SK-N-SH treated with all-trans-retinoic acid at 6 μM for 48 hours (cell line): Measurements from ENCODE around the gene PTH.

Source experiments
- ATAC-seq: fragments of 200-7000 bp; cut with Tn5 transposase; 3 replicates; pipeline ENCODE4 v1.9.1; 2020; ENCODE audit warnings: mild to moderate bottlenecking, moderate library complexity
- ARNTL ChIP-seq: fragments of 450-650 bp; formaldehyde crosslinking; IDR thresholded peaks from 2 replicates; pipeline ENCODE4 v1.5.0; 2020; ENCODE audit warnings: low read depth, mild to moderate bottlenecking, moderate library complexity, borderline replicate concordance
- BACH2 ChIP-seq: fragments of 250-450 bp; sonication (Bioruptor Pico); IDR thresholded peaks from 2 replicates; pipeline ENCODE4 v1.9.0; 2021; ENCODE audit warnings: mild to moderate bottlenecking, borderline replicate concordance
- CSDC2 ChIP-seq: fragments of 250-450 bp; sonication (Bioruptor Pico); IDR thresholded peaks from 2 replicates; pipeline ENCODE4 v1.5.0; 2020; ENCODE audit warnings: mild to moderate bottlenecking, moderate library complexity
- ESRRG ChIP-seq: fragments of 250-450 bp; sonication (Bioruptor Pico); IDR thresholded peaks from 2 replicates; pipeline ENCODE4 v1.6.1; 2021; ENCODE audit warnings: mild to moderate bottlenecking
- GLIS3 ChIP-seq: fragments of 250-450 bp; sonication (Bioruptor Pico); IDR thresholded peaks from 2 replicates; pipeline ENCODE4 v1.5.0; 2020; ENCODE audit warnings: mild to moderate bottlenecking, moderate library complexity
- ISL1 ChIP-seq: fragments of 250-450 bp; sonication (Bioruptor Pico); IDR thresholded peaks from 2 replicates; pipeline ENCODE4 v2.1.2; 2022; ENCODE audit warnings: mild to moderate bottlenecking, moderate library complexity
- OSR1 ChIP-seq: fragments of 250-450 bp; sonication (Bioruptor Pico); IDR thresholded peaks from 2 replicates; pipeline ENCODE4 v1.8.0; 2022; ENCODE audit warnings: moderate library complexity, mild to moderate bottlenecking, inconsistent platforms
- PATZ1 ChIP-seq: fragments of 250-450 bp; sonication (Bioruptor Pico); IDR thresholded peaks from 2 replicates; pipeline ENCODE4 v1.8.0; 2020; ENCODE audit warnings: mild to moderate bottlenecking, moderate library complexity, borderline replicate concordance
- POU6F1 ChIP-seq: fragments of 250-450 bp; sonication (Bioruptor Pico); IDR thresholded peaks from 2 replicates; pipeline ENCODE4 v1.8.0; 2021; ENCODE audit warnings: low read depth, mild to moderate bottlenecking, moderate library complexity, borderline replicate concordance
- PPARA ChIP-seq: fragments of 250-450 bp; sonication (Bioruptor Pico); IDR thresholded peaks from 2 replicates; pipeline ENCODE4 v1.5.0; 2020; ENCODE audit warnings: mild to moderate bottlenecking, borderline replicate concordance
- RARB ChIP-seq: fragments of 250-450 bp; sonication (Bioruptor Pico); IDR thresholded peaks from 2 replicates; pipeline ENCODE4 v1.8.0; 2021; ENCODE audit warnings: mild to moderate bottlenecking, moderate library complexity
- SNAI2 ChIP-seq: fragments of 250-450 bp; sonication (Bioruptor Pico); IDR thresholded peaks from 2 replicates; pipeline ENCODE4 v1.5.0; 2020; ENCODE audit warnings: mild to moderate bottlenecking, moderate library complexity
- TCF4 ChIP-seq: fragments of 250-450 bp; sonication (Bioruptor Pico); IDR thresholded peaks from 2 replicates; pipeline ENCODE4 v1.8.0; 2021; ENCODE audit warnings: mild to moderate bottlenecking, moderate library complexity, borderline replicate concordance
- TOX ChIP-seq: fragments of 250-450 bp; sonication (Bioruptor Pico); IDR thresholded peaks from 2 replicates; pipeline ENCODE4 v1.8.0; 2021; ENCODE audit warnings: mild to moderate bottlenecking, moderate library complexity, borderline replicate concordance
- TSHZ2 ChIP-seq: fragments of 250-450 bp; sonication (Bioruptor Pico); IDR thresholded peaks from 2 replicates; pipeline ENCODE4 v1.5.0; 2020; ENCODE audit warnings: mild to moderate bottlenecking, moderate library complexity
- ZC3H10 ChIP-seq: fragments of 250-450 bp; sonication (Bioruptor Pico); IDR thresholded peaks from 2 replicates; pipeline ENCODE4 v1.5.1; 2021; ENCODE audit warnings: mild to moderate bottlenecking, moderate library complexity
- ZFP3 ChIP-seq: fragments of 250-450 bp; sonication (Bioruptor Pico); IDR thresholded peaks from 2 replicates; pipeline ENCODE4 v1.5.0; 2020; ENCODE audit warnings: mild to moderate bottlenecking, moderate library complexity
- ZFP30 ChIP-seq: fragments of 450-650 bp; formaldehyde crosslinking; IDR thresholded peaks from 2 replicates; pipeline ENCODE4 v1.5.0; 2022; ENCODE audit warnings: mild to moderate bottlenecking, moderate library complexity
- ZNF565 ChIP-seq: fragments of 450-650 bp; formaldehyde crosslinking; conservative IDR thresholded peaks from 2 replicates; pipeline ENCODE4 v1.5.0; 2020; ENCODE audit warnings: low read depth, mild to moderate bottlenecking, moderate library complexity
- ZNF8 ChIP-seq: fragments of 450-650 bp; formaldehyde crosslinking; IDR thresholded peaks from 2 replicates; pipeline ENCODE4 v1.5.0; 2020; ENCODE audit warnings: mild to moderate bottlenecking, moderate library complexity

The PTH gene

GRCh38 chr11:13535819-13536218, 40.0 kb upstream of the PTH start:
- no peak for ATAC-seq
- TF ChIP-seq PPARA (CRISPR knock-in tag) (no peak), TOX (CRISPR knock-in tag) (no peak), ZFP3 (CRISPR knock-in tag) (no peak), ISL1 (CRISPR knock-in tag) (no peak), TCF4 (CRISPR knock-in tag) (no peak), ZFP30 (no peak), ZNF8 (no peak), GLIS3 (CRISPR knock-in tag) (no peak)

- no peak for ATAC-seq
- TF ChIP-seq ZNF565 (CRISPR knock-in tag) (no peak), BACH2 (CRISPR knock-in tag) (no peak), PATZ1 (no peak), TSHZ2 (CRISPR knock-in tag) (no peak), TCF4 (CRISPR knock-in tag) (no peak), TOX (CRISPR knock-in tag) (no peak), OSR1 (no peak), POU6F1 (CRISPR knock-in tag) (no peak), ZNF8 (no peak), CSDC2 (CRISPR knock-in tag) (no peak), ZFP30 (no peak), ARNTL (no peak), PPARA (CRISPR knock-in tag) (no peak), ISL1 (CRISPR knock-in tag) (no peak), SNAI2 (CRISPR knock-in tag) (no peak)
These were observed 38.6 kb upstream of the PTH start for GRCh38 chr11:13534358-13534757.

- TF ChIP-seq RARB: no peak
- no peak for TF ChIP-seq TOX (CRISPR knock-in tag)
- no peak for TF ChIP-seq POU6F1 (CRISPR knock-in tag)
- TF ChIP-seq ARNTL: no peak
- TF ChIP-seq ZFP3 (CRISPR knock-in tag): no peak
- TF ChIP-seq ESRRG (CRISPR knock-in tag): no peak
- no peak for TF ChIP-seq ISL1 (CRISPR knock-in tag)
- TF ChIP-seq PPARA (CRISPR knock-in tag): no peak
- TF ChIP-seq BACH2 (CRISPR knock-in tag): no peak
- no peak for TF ChIP-seq ZC3H10 (CRISPR knock-in tag)
- TF ChIP-seq SNAI2 (CRISPR knock-in tag): no peak
- TF ChIP-seq ZFP30: no peak
- no peak for ATAC-seq
These were observed 29.5 kb upstream of the PTH start for GRCh38 chr11:13525257-13525656.

- no peak for ATAC-seq
- TF ChIP-seq POU6F1 (CRISPR knock-in tag) (no peak), ZC3H10 (CRISPR knock-in tag) (no peak), SNAI2 (CRISPR knock-in tag) (no peak)
- TF ChIP-seq, all 23 proteins: peak for 0
These were observed 7.6 kb upstream of the PTH start for GRCh38 chr11:13503393-13503792.
